Measurements from ENCODE around the gene USB1.

The USB1 gene

GRCh38 chr16:57957673-57958392 lies 43.4 kb upstream of the USB1 start:
- H3K4me3 ChIP-seq (ENCODE audit: low read length): no peak overlapping the region
- no peak for TF ChIP-seq CTCF (conservative IDR thresholded peaks at IDR 0.05; ENCODE audit: low read depth, low read length)
- no peak for DNase-seq (ENCODE audit: low read depth)

GRCh38 chr16:57958544-57958943 lies 42.7 kb upstream of the USB1 start:
- no peak for DNase-seq (ENCODE audit: low read depth)
- H3K4me3 ChIP-seq (ENCODE audit: low read length): no peak overlapping the region
- TF ChIP-seq CTCF (conservative IDR thresholded peaks at IDR 0.05; ENCODE audit: low read depth, low read length): no peak

- no peak for TF ChIP-seq CTCF (conservative IDR thresholded peaks at IDR 0.05; ENCODE audit: low read depth, low read length)
- no peak overlapping the region for H3K4me3 ChIP-seq (ENCODE audit: low read length)
- no peak for DNase-seq (ENCODE audit: low read depth)
Observed at GRCh38 chr16:57959121-57959520, 42.1 kb upstream of the USB1 start.

GRCh38 chr16:57959804-57960203 lies 41.4 kb upstream of the USB1 start:
- no peak overlapping the region for H3K4me3 ChIP-seq (ENCODE audit: low read length)
- no peak for TF ChIP-seq CTCF (conservative IDR thresholded peaks at IDR 0.05; ENCODE audit: low read depth, low read length)
- DNase-seq (ENCODE audit: low read depth): no peak

GRCh38 chr16:57960310-57960709 lies 40.9 kb upstream of the USB1 start:
- TF ChIP-seq CTCF (conservative IDR thresholded peaks at IDR 0.05; ENCODE audit: low read depth, low read length): no peak
- no peak for DNase-seq (ENCODE audit: low read depth)
- H3K4me3 ChIP-seq (ENCODE audit: low read length): no peak overlapping the region

- TF ChIP-seq CTCF (conservative IDR thresholded peaks at IDR 0.05; ENCODE audit: low read depth, low read length): no peak
- H3K4me3 ChIP-seq (ENCODE audit: low read length): no peak overlapping the region
- no peak for DNase-seq (ENCODE audit: low read depth)
Observed at GRCh38 chr16:57960826-57961472, 40.3 kb upstream of the USB1 start.

- DNase-seq (ENCODE audit: low read depth): no peak
- H3K4me3 ChIP-seq (ENCODE audit: low read length): no peak overlapping the region
- no peak for TF ChIP-seq CTCF (conservative IDR thresholded peaks at IDR 0.05; ENCODE audit: low read depth, low read length)
Observed at GRCh38 chr16:57961538-57961937, 39.7 kb upstream of the USB1 start.
